ENCODE data around the gene MYB.

MYB gene

DNA sequence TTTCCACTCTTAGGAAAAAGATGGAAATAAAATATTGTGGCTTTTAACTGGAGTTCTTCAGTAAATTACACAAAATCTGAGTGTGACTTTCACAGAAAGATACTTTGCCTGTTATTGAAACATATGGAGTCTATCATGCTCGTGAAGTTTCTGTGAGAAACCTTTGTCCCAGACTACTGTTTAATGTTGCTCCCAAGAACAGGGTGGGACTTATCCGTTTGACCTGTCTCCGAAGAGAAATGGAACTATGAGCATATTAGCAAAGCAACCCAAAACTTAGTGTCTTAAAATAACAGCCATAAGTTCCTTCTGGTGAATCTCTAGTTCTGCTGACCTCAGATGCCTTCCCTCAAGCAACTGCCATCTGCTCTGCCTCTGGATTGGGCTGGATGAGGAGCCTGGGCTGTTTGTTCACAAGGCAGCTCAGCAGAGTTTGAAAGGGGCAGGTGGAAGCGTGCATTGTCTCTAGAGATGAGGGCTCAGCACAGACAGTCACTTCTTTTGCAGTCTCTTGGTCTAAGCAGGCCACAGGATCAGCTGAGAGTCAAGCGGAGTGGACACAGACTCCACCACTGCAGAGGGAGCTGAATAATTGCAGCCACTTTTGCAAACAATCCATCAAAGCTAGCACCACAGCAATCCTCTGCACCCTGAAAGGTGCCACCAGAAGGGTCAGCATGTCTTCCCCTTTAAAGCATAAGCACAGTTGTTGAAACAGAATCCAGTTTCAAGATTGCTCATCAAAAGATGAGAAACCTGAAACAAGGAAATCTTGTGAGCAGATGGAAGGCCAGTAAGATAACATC is 52.8 kb downstream of the MYB start:
- no peak for TF ChIP-seq CTCF (conservative IDR thresholded peaks at IDR 0.05; ENCODE audit: low read depth, low read length)
- Histone ChIP-seq H3K79me2 (ENCODE audit: insufficient read depth, low read depth) (no peaks in the 10 kb centered on the region), H3K9ac (peak overlapping the region; percentile 42; the same call in 1 of the 2 replicates), H3K4me3 (IDR thresholded peaks at IDR 0.05; ENCODE audit: insufficient read depth, low read depth, low read length) (no peak overlapping the region), H3K36me3 (ENCODE audit: insufficient read depth) (no peaks in the 10 kb centered on the region), H4K20me1 (ENCODE audit: insufficient read depth) (no peaks in the 10 kb centered on the region), H3K4me1 (ENCODE audit: low read depth, poor library complexity, severe bottlenecking) (peaks cover 79% of the 10 kb centered on the region), H2AFZ (ENCODE audit: low read depth) (peak overlapping the region; percentile 28; the same call in 1 of the 2 replicates), H3K27ac (peak overlapping the region; percentile 87), H3K27me3 (ENCODE audit: insufficient read depth, low read depth) (no peaks in the 10 kb centered on the region), H3K4me2 (peak overlapping the region; percentile 74)

DNA sequence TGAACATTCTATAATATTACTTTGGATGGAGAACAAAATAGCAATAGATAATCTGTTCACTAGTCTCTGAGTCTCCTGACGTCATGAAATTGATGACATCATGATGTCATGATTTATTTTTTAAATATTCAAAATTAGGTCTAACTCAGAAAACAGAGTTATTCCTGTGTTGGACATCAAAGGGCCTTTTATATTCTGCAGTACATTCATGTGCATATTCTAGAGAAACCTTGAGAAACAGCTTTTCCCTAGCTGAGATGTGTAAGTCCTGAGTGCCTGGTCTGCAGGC is 53.3 kb downstream of the MYB start:
- Histone ChIP-seq H3K27ac (peak overlapping the region; percentile 87), H3K79me2 (ENCODE audit: insufficient read depth, low read depth) (no peaks in the 10 kb centered on the region), H3K9ac (peak overlapping the region; percentile 42; the same call in 1 of the 2 replicates), H3K4me3 (IDR thresholded peaks at IDR 0.05; ENCODE audit: insufficient read depth, low read depth, low read length) (no peak overlapping the region), H3K4me1 (ENCODE audit: low read depth, poor library complexity, severe bottlenecking) (peaks cover 73% of the 10 kb centered on the region), H4K20me1 (ENCODE audit: insufficient read depth) (no peaks in the 10 kb centered on the region), H3K27me3 (ENCODE audit: insufficient read depth, low read depth) (no peaks in the 10 kb centered on the region), H3K36me3 (ENCODE audit: insufficient read depth) (no peaks in the 10 kb centered on the region), H3K4me2 (peak overlapping the region; percentile 74), H2AFZ (ENCODE audit: low read depth) (no peak overlapping the region)
- TF ChIP-seq CTCF (conservative IDR thresholded peaks at IDR 0.05; ENCODE audit: low read depth, low read length) = no peak

DNA sequence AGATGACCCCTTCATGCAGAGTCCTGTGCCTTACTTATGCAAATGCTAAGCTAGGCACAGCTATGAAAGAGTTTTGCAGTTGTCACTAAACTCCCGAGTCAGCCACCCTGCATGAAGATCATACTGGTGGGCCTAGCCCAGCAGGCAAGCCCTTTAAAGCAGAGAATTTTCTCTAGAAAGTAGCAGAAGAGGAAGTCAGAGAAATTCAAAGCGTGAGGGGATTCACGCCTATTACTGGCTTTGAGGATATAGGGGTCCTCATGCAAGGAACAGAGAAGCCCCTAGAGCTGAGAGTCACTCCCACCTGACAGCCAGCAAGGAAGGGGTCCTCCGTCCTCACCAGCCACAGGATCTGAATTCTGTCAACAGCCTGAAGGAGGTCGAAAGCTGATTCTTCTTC is 54.6 kb downstream of the MYB start:
- Histone ChIP-seq H3K36me3 (ENCODE audit: insufficient read depth) (no peaks in the 10 kb centered on the region), H3K27ac (peak overlapping the region; percentile 87; the same call in 1 of the 2 replicates), H3K79me2 (ENCODE audit: insufficient read depth, low read depth) (no peaks in the 10 kb centered on the region), H2AFZ (ENCODE audit: low read depth) (peak overlapping the region; percentile 2; the same call in 1 of the 2 replicates), H3K4me3 (IDR thresholded peaks at IDR 0.05; ENCODE audit: insufficient read depth, low read depth, low read length) (no peak overlapping the region), H3K4me1 (ENCODE audit: low read depth, poor library complexity, severe bottlenecking) (peaks cover 60% of the 10 kb centered on the region), H4K20me1 (ENCODE audit: insufficient read depth) (no peaks in the 10 kb centered on the region), H3K4me2 (no peak overlapping the region; the same call in 1 of the 2 replicates), H3K27me3 (ENCODE audit: insufficient read depth, low read depth) (no peaks in the 10 kb centered on the region), H3K9ac (no peak overlapping the region)
- TF ChIP-seq CTCF (conservative IDR thresholded peaks at IDR 0.05; ENCODE audit: low read depth, low read length) = no peak

- H3K79me2 ChIP-seq (ENCODE audit: insufficient read depth, low read depth) = no peaks in the 10 kb centered on the region
- H3K36me3 ChIP-seq (ENCODE audit: insufficient read depth) = no peaks in the 10 kb centered on the region
- TF ChIP-seq CTCF (conservative IDR thresholded peaks at IDR 0.05; ENCODE audit: low read depth, low read length) = no peak
- H3K4me2 ChIP-seq = no peak overlapping the region; the same call in 1 of the 2 replicates
- no peak overlapping the region for H3K27ac ChIP-seq
- H3K27me3 ChIP-seq (ENCODE audit: insufficient read depth, low read depth) = no peaks in the 10 kb centered on the region
- no peaks in the 10 kb centered on the region for H4K20me1 ChIP-seq (ENCODE audit: insufficient read depth)
- H2AFZ ChIP-seq (ENCODE audit: low read depth) = no peak overlapping the region; the same call in 1 of the 2 replicates
- H3K4me3 ChIP-seq (IDR thresholded peaks at IDR 0.05; ENCODE audit: insufficient read depth, low read depth, low read length) = no peak overlapping the region
- H3K9ac ChIP-seq = no peak overlapping the region
- peaks cover 54% of the 10 kb centered on the region for H3K4me1 ChIP-seq (ENCODE audit: low read depth, poor library complexity, severe bottlenecking)
Observed at GRCh38 chr6:135236319-135236718, 55.2 kb downstream of the MYB start.

All from KMS-11 (cell line).